Measurements from ENCODE around the gene UGDH.

- TF ChIP-seq EZH2 (IDR thresholded peaks at IDR 0.05; ENCODE audit: borderline replicate concordance, low read length) (no peak), CTCF (conservative IDR thresholded peaks at IDR 0.05 in 1 of 2, IDR thresholded peaks at IDR 0.05 in 1 of 2; ENCODE audit: extremely low read depth in 1 of 2, insufficient read depth in 1 of 2, low read depth in 1 of 2, low read length in 2 of 2) (no peak)
These were observed 5.9 kb downstream of the UGDH start for GRCh38 chr4:39521253-39521919.

All from mammary epithelial cell (primary cell).